IMR-90 (cell line): ENCODE data around the gene AHNAK2. TPM values are rescaled to one million over a fixed set of nuclear protein-coding genes. Genes with fewer than 3 reads are reported as not detected.

Experiments
- ATAC-seq: fragments of 200-7000 bp; cut with Tn5 transposase; 2 replicates; pipeline ENCODE4 v1.9.1; 2020; ENCODE audit warnings: low read depth, mild to moderate bottlenecking, moderate library complexity
- BruUV-seq: library from RNA; stranded (reverse); fragments of 400-500 nt; replicated peaks from 2 replicates; lab custom pipeline; 2021; lab: Mats Ljungman, UMichigan
- CTCF ChIA-PET: fragments of 300-600 bp; formaldehyde crosslinking; extraction: SDS; loops from one replicate; lab custom pipeline; 2021; ENCODE audit warnings: antibody characterized with exemption; lab: Yijun Ruan, JAX
- POLR2A ChIA-PET: fragments of 300-600 bp; sonication (Branson Sonifier 250); formaldehyde crosslinking; loops from one replicate; lab custom pipeline; 2022; ENCODE audit warnings: antibody characterized with exemption; ENCODE audit not compliant: unreplicated experiment; lab: Charles Lee
- DNase-seq: peaks from one replicate; pipeline ENCODE4 v3.0.0; 2013
- H2AFZ ChIP-seq: replicated peaks from 2 replicates; pipeline ENCODE3; 2013; ENCODE audit warnings: low read length, mild to moderate bottlenecking; ENCODE audit not compliant: poor library complexity
- H2AK5ac ChIP-seq: 2 replicates; pipeline ENCODE4 v1.6.1; 2013; ENCODE audit warnings: low read depth, low read length, inconsistent platforms
- H2AK9ac ChIP-seq: replicated peaks from 2 replicates; pipeline ENCODE3; 2013; ENCODE audit warnings: mild to moderate bottlenecking, low read depth, low read length, moderate library complexity; ENCODE audit not compliant: poor library complexity
- H2BK120ac ChIP-seq: 2 replicates; pipeline ENCODE4 v1.6.1; 2013; ENCODE audit warnings: low read depth, low read length, inconsistent platforms
- H2BK15ac ChIP-seq: 3 replicates; pipeline ENCODE4 v1.6.1; 2013; ENCODE audit warnings: low read depth, low read length, inconsistent platforms
- H2BK20ac ChIP-seq: 2 replicates; pipeline ENCODE4 v1.6.1; 2013; ENCODE audit warnings: low read depth, mild to moderate bottlenecking, inconsistent platforms, low read length, moderate library complexity
- H2BK5ac ChIP-seq: 2 replicates; pipeline ENCODE4 v1.6.1; 2013; ENCODE audit warnings: mild to moderate bottlenecking, low read depth, low read length, inconsistent platforms; ENCODE audit not compliant: poor library complexity, severe bottlenecking
- H3K14ac ChIP-seq: replicated peaks from 2 replicates; pipeline ENCODE4 v1.6.1; 2013; ENCODE audit warnings: low read depth, low read length, inconsistent platforms
- H3K18ac ChIP-seq: 2 replicates; pipeline ENCODE4 v1.6.1; 2013; ENCODE audit warnings: low read depth, low read length, control low read depth
- H3K23ac ChIP-seq: 2 replicates; pipeline ENCODE4 v1.6.1; 2013; ENCODE audit warnings: low read depth, low read length, inconsistent platforms
- H3K27ac ChIP-seq: 2 replicates; pipeline ENCODE4 v1.5.1; 2013; ENCODE audit warnings: mild to moderate bottlenecking, control low read depth, low read length; ENCODE audit not compliant: insufficient read depth
- H3K27me3 ChIP-seq: 2 replicates; pipeline ENCODE4 v1.6.1; 2013; ENCODE audit warnings: low read length; ENCODE audit not compliant: control insufficient read depth, insufficient read depth
- H3K36me3 ChIP-seq: 2 replicates; pipeline ENCODE4 v1.6.1; 2013; ENCODE audit warnings: low read length, mixed read lengths; ENCODE audit not compliant: control insufficient read depth, insufficient read depth
- H3K4ac ChIP-seq: 2 replicates; pipeline ENCODE4 v1.6.1; 2013; ENCODE audit warnings: low read depth, low read length, inconsistent platforms
- H3K4me1 ChIP-seq: 2 replicates; pipeline ENCODE4 v1.6.1; 2013; ENCODE audit warnings: low read length, mixed read lengths; ENCODE audit not compliant: control insufficient read depth, insufficient read depth
- H3K4me2 ChIP-seq: 2 replicates; pipeline ENCODE4 v1.6.1; 2013; ENCODE audit warnings: low read depth, mild to moderate bottlenecking, control low read depth, low read length, moderate library complexity
- H3K4me3 ChIP-seq: 2 replicates; pipeline ENCODE4 v1.5.1; 2013; ENCODE audit warnings: low read depth, mild to moderate bottlenecking, control low read depth, low read length, moderate library complexity; ENCODE audit not compliant: insufficient read depth
- H3K56ac ChIP-seq: 2 replicates; pipeline ENCODE4 v1.6.1; 2013; ENCODE audit warnings: low read length, inconsistent platforms; ENCODE audit not compliant: insufficient read depth; ENCODE audit errors: extremely low read depth
- H3K79me1 ChIP-seq, 2 experiments: 2 replicates each; pipeline ENCODE4 v1.6.1; 2013; ENCODE audit warnings: low read length in 2 of 2, inconsistent platforms in 1 of 2, low read depth in 1 of 2
- H3K9ac ChIP-seq: 2 replicates; pipeline ENCODE4 v1.6.1; 2013; ENCODE audit warnings: low read depth, low read length, control low read depth
- H3K9me1 ChIP-seq: 2 replicates; pipeline ENCODE4 v1.6.1; 2013; ENCODE audit warnings: low read length, inconsistent platforms; ENCODE audit not compliant: insufficient read depth
- H3K9me3 ChIP-seq: 2 replicates; pipeline ENCODE4 v1.6.1; 2013; ENCODE audit warnings: low read length; ENCODE audit not compliant: control insufficient read depth, insufficient read depth
- H4K20me1 ChIP-seq: 2 replicates; pipeline ENCODE4 v1.6.1; 2013; ENCODE audit warnings: low read length, inconsistent platforms; ENCODE audit not compliant: insufficient read depth
- H4K5ac ChIP-seq: 2 replicates; pipeline ENCODE4 v1.6.1; 2013; ENCODE audit warnings: mild to moderate bottlenecking, low read depth, low read length, control low read depth
- H4K8ac ChIP-seq, 2 experiments: 2 replicates each; pipeline ENCODE4 v1.6.1; 2013; ENCODE audit warnings: low read depth in 2 of 2, low read length in 2 of 2, control low read depth in 1 of 2, inconsistent platforms in 1 of 2
- H4K91ac ChIP-seq: 2 replicates; pipeline ENCODE4 v1.6.1; 2013; ENCODE audit warnings: low read depth, low read length, inconsistent platforms; ENCODE audit not compliant: insufficient read depth
- BHLHE40 ChIP-seq: fragments of 150-350 bp; IDR thresholded peaks from 2 replicates; pipeline ENCODE4 v1.6.1; 2016; ENCODE audit warnings: mild to moderate bottlenecking, low read depth, low read length
- CEBPB ChIP-seq: IDR thresholded peaks from 2 replicates; pipeline ENCODE4 v1.6.1; 2012; ENCODE audit warnings: low read depth, low read length, improper control_type of control experiment
- CHD1 ChIP-seq: IDR thresholded peaks from 2 replicates; pipeline ENCODE4 v1.6.1; 2012; ENCODE audit warnings: low read depth, low read length, improper control_type of control experiment
- CTCF ChIP-seq: conservative IDR thresholded peaks from 2 replicates; pipeline ENCODE4 v1.5.1; 2012; ENCODE audit warnings: mild to moderate bottlenecking, low read depth, low read length, improper control_type of control experiment
- ELK1 ChIP-seq: fragments of 150-350 bp; IDR thresholded peaks from 2 replicates; pipeline ENCODE4 v1.6.1; 2016; ENCODE audit warnings: low read depth, mild to moderate bottlenecking, low read length, moderate library complexity, borderline replicate concordance
- MAFK ChIP-seq: IDR thresholded peaks from 2 replicates; pipeline ENCODE4 v1.6.1; 2012; ENCODE audit warnings: low read depth, low read length, improper control_type of control experiment
- MAZ ChIP-seq: IDR thresholded peaks from 2 replicates; pipeline ENCODE4 v1.6.1; 2012; ENCODE audit warnings: low read depth, mild to moderate bottlenecking, low read length, improper control_type of control experiment, moderate library complexity, borderline replicate concordance
- MXI1 ChIP-seq: IDR thresholded peaks from 2 replicates; pipeline ENCODE4 v1.6.1; 2012; ENCODE audit warnings: low read depth, mild to moderate bottlenecking, low read length, moderate library complexity, borderline replicate concordance
- NFE2L2 ChIP-seq: fragments of 150-350 bp; IDR thresholded peaks from 2 replicates; pipeline ENCODE4 v1.6.1; 2016; ENCODE audit warnings: low read depth, mild to moderate bottlenecking, low read length
- POLR2A ChIP-seq: IDR thresholded peaks from 2 replicates; pipeline ENCODE4 v1.6.1; 2012; ENCODE audit warnings: mild to moderate bottlenecking, low read depth, low read length
- RAD21 ChIP-seq: IDR thresholded peaks from 2 replicates; pipeline ENCODE4 v1.6.1; 2012; ENCODE audit warnings: low read length, improper control_type of control experiment
- RCOR1 ChIP-seq: IDR thresholded peaks from 2 replicates; pipeline ENCODE4 v1.6.1; 2012; ENCODE audit warnings: mild to moderate bottlenecking, low read length, improper control_type of control experiment; ENCODE audit not compliant: insufficient replicate concordance
- RFX5 ChIP-seq: IDR thresholded peaks from 2 replicates; pipeline ENCODE4 v1.8.0; 2012; ENCODE audit warnings: low read depth, mild to moderate bottlenecking, low read length, moderate library complexity
- WGBS, 2 experiments: methylation state at CpG; one replicate each; pipeline versions ENCODE4 v1.1.5 to v1.1.7; 2013; ENCODE audit warnings: missing lambda C conversion rate in 2 of 2; ENCODE audit not compliant: insufficient read length in 1 of 2; ENCODE audit errors: extremely low coverage in 2 of 2; 5-methylcytosine and 5-hydroxymethylcytosine counted together
- dilution Hi-C: fragments of 300-500 bp; cut with HindIII; formaldehyde crosslinking; loops from one replicate; pipeline ENCODE4 v1.14.3; 2018; ENCODE audit warnings: low sequenced_read_pairs; ENCODE audit not compliant: unreplicated experiment
- in situ Hi-C: fragments of 300-500 bp; cut with MboI; formaldehyde crosslinking; loops from 3 replicates; pipeline ENCODE4 v1.14.3; 2019; ENCODE audit warnings: low sequenced_read_pairs, inconsistent platforms, mixed read lengths
- intact Hi-C: fragments of 100-400 bp; cut with micrococcal nuclease; formaldehyde crosslinking; loops from 2 replicates; pipeline ENCODE4 v1.10.0; 2022
- polyA plus RNA-seq, 3 experiments: library from polyadenylated mRNA; depleted of rRNA; stranded (reverse); fragments of >200 nt; gene quantifications; 2 replicates each; pipeline ENCODE4 v1.2.3, GENCODE V29; 2012; ENCODE audit warnings: low replicate concordance in 1 of 3
- total RNA-seq: library from RNA; depleted of rRNA; stranded (reverse); fragments of >200 nt; gene quantifications from 2 replicates; pipeline ENCODE4 v1.2.3, GENCODE V29; 2012

AHNAK2 gene
- total and polyA plus RNA-seq, 2 of the 4 experiments (the other 2 are of a cell fraction): 2.6 to 7.9 TPM

GRCh38 chr14:104970231-104971068 lies 7.7 kb downstream of the AHNAK2 start:
- peak; percentile 81 for DNase-seq
- Histone ChIP-seq H3K9ac (no peak overlapping the region), H2BK15ac (peak overlapping the region; percentile 54; the same call in 2 of the 3 replicates), H2BK20ac (peak overlapping the region; percentile 85; the same call in 1 of the 2 replicates), H2AFZ (peak overlapping the region; percentile 91), H4K91ac (peak overlapping the region; percentile 85), H2BK5ac (peak overlapping the region; percentile 50), H2AK5ac (peak overlapping the region; percentile 87), H3K23ac (no peak overlapping the region; the same call in 1 of the 2 replicates), H3K9me3 (no peaks in the 10 kb centered on the region), H3K79me1 (peaks cover 0 to 33% of the 10 kb centered on the region in 2 experiments; a peak in 1 of 4 replicates), H3K14ac (peak overlapping the region; percentile 64), H3K56ac (no peak overlapping the region), H3K4me1 (peaks cover 42% of the 10 kb centered on the region), H3K9me1 (peaks cover 11% of the 10 kb centered on the region), H3K27me3 (no peaks in the 10 kb centered on the region), H3K4ac (peak overlapping the region; percentile 83), H4K5ac (peak overlapping the region; percentile 74; the same call in 1 of the 2 replicates), H3K36me3 (no peaks in the 10 kb centered on the region), H4K8ac (peak overlapping the region; percentile 59 to 79; a peak in 3 of 4 replicates), H2AK9ac (peak overlapping the region; percentile 99), H3K18ac (no peak overlapping the region), H2BK120ac (peak overlapping the region; percentile 88), H3K4me3 (no peak overlapping the region), H4K20me1 (no peaks in the 10 kb centered on the region), H3K27ac (no peak overlapping the region; the same call in 1 of the 2 replicates), H3K4me2 (no peak overlapping the region)
- peak; percentile 24 for ATAC-seq
- intact Hi-C loops: loop anchor here (5.0 kb wide), 1 partner anchor 38 kb away; no protein-coding TSS in a partner anchor
- dilution Hi-C loops: no loop called here
- ChIA-PET CTCF (no interaction called here), POLR2A (interaction anchor here (0.5 kb wide), 1 partner anchor 92 kb away, joined by 3 read pairs; no protein-coding TSS in a partner anchor)
- no TSS peak for BruUV-seq
- 83% methylated on average over 8 of the region's 19 CpGs; no CpG with 5 or more reads in 1 of the 2 experiments for WGBS, 2 experiments
- in situ Hi-C loops: loop anchor here (5.0 kb wide), 2 partner anchors 33 to 77 kb away; no protein-coding TSS in a partner anchor
- TF ChIP-seq RFX5: no peak
- TF ChIP-seq CTCF: no peak
- TF ChIP-seq POLR2A: no peak
- TF ChIP-seq ELK1: no peak
- peak; percentile 60; the same call in 1 of the 2 replicates for TF ChIP-seq BHLHE40
- no peak for TF ChIP-seq MAFK
- no peak for TF ChIP-seq CEBPB
- no peak for TF ChIP-seq CHD1
- TF ChIP-seq MAZ: peak; percentile 75
- no peak for TF ChIP-seq RAD21
- TF ChIP-seq NFE2L2: no peak
- no peak for TF ChIP-seq MXI1
- no peak for TF ChIP-seq RCOR1
